AG04449 (cell line): ENCODE results near the gene CCDC60.

Experiments
- CTCF ChIA-PET: fragments of 350-600 bp; formaldehyde crosslinking; extraction: SDS; loops from one replicate; lab custom pipeline; 2021; ENCODE audit warnings: antibody characterized with exemption; lab: Yijun Ruan, JAX
- POLR2A ChIA-PET: fragments of 400-600, 350-600 bp; formaldehyde crosslinking; extraction: SDS; loops from one replicate; lab custom pipeline; 2020; ENCODE audit warnings: antibody characterized with exemption, inconsistent platforms; lab: Yijun Ruan, JAX
- DNase-seq: peaks from one replicate; pipeline ENCODE4 v3.0.0-alpha.2; 2010; ENCODE audit warnings: low read depth, low spot score
- H3K4me3 ChIP-seq: 2 replicates; pipeline ENCODE4 v1.5.1; 2011; ENCODE audit warnings: low read depth, mild to moderate bottlenecking, control low read depth, low read length
- CTCF ChIP-seq: IDR thresholded peaks from one replicate; pipeline ENCODE4 v1.5.1; 2011; ENCODE audit warnings: mild to moderate bottlenecking, moderate library complexity, low read length, control low read depth, inconsistent platforms; ENCODE audit not compliant: insufficient read depth; ENCODE audit errors: missing control alignments

The CCDC60 gene

GRCh38 chr12:119301379-119301778 is 33.1 kb upstream of the CCDC60 start:
- TF ChIP-seq CTCF, result no peak
- DNase-seq, result no peak
- ChIA-PET POLR2A (no interaction called here), CTCF (no interaction called here)
- no peak overlapping the region for H3K4me3 ChIP-seq

GRCh38 chr12:119302451-119303080 is 32.0 kb upstream of the CCDC60 start:
- ChIA-PET POLR2A (no interaction called here), CTCF (no interaction called here)
- H3K4me3 ChIP-seq, result no peak overlapping the region
- no peak for TF ChIP-seq CTCF
- DNase-seq, result no peak

- ChIA-PET POLR2A (no interaction called here), CTCF (no interaction called here)
- no peak for DNase-seq
- no peak overlapping the region for H3K4me3 ChIP-seq
- TF ChIP-seq CTCF, result no peak
Observed at GRCh38 chr12:119306593-119306992, 27.9 kb upstream of the CCDC60 start.

GRCh38 chr12:119307747-119308146 is 26.8 kb upstream of the CCDC60 start:
- DNase-seq, result no peak
- no peak for TF ChIP-seq CTCF
- ChIA-PET CTCF (no interaction called here), POLR2A (no interaction called here)
- H3K4me3 ChIP-seq, result no peak overlapping the region

- no peak for TF ChIP-seq CTCF
- POLR2A ChIA-PET, result no interaction called here
- no peak overlapping the region for H3K4me3 ChIP-seq
- no peak for DNase-seq
- CTCF ChIA-PET, result no interaction called here
Observed at GRCh38 chr12:119308708-119309456, 25.6 kb upstream of the CCDC60 start.

GRCh38 chr12:119311878-119312277 is 22.7 kb upstream of the CCDC60 start:
- ChIA-PET CTCF (no interaction called here), POLR2A (no interaction called here)
- DNase-seq, result no peak
- H3K4me3 ChIP-seq, result no peak overlapping the region
- TF ChIP-seq CTCF, result no peak
